HEK293 (cell line): Measurements from ENCODE around the gene CDH18.

Experiments
- CTCF ChIA-PET: fragments of 350-600 bp; formaldehyde crosslinking; extraction: SDS; loops from one replicate; lab custom pipeline; 2021; ENCODE audit warnings: antibody characterized with exemption; lab: Yijun Ruan, JAX
- POLR2A ChIA-PET: fragments of 300-600 bp; formaldehyde crosslinking; extraction: SDS; loops from one replicate; lab custom pipeline; 2020; ENCODE audit warnings: antibody characterized with exemption, inconsistent platforms; lab: Yijun Ruan, JAX
- H3K27ac ChIP-seq: fragments of 200-500 bp; sonication (Bioruptor generic); 2 replicates; pipeline ENCODE4 v1.5.1; 2014; ENCODE audit warnings: low read depth, low read length, control low read depth, inconsistent platforms; ENCODE audit errors: extremely low read depth
- H3K36me3 ChIP-seq, 2 experiments: fragments of 200-500 bp in 1 of 2; sonication (Bioruptor generic) in 1 of 2; 1 replicate in 1 of 2; 2 replicates in 1 of 2; pipeline ENCODE4 v1.5.1; 2014 to 2017; ENCODE audit warnings: inconsistent platforms in 2 of 2, low read length in 2 of 2; ENCODE audit not compliant: control insufficient read depth in 2 of 2, insufficient read depth in 1 of 2
- H3K4me1 ChIP-seq: fragments of 200-500 bp; sonication (Bioruptor generic); 2 replicates; pipeline ENCODE4 v1.5.1; 2014; ENCODE audit warnings: mild to moderate bottlenecking, low read length, inconsistent platforms; ENCODE audit not compliant: control insufficient read depth, insufficient read depth
- H3K4me3 ChIP-seq: 2 replicates; pipeline ENCODE4 v1.5.1; 2011; ENCODE audit warnings: low read depth, mild to moderate bottlenecking, control low read depth, low read length, moderate library complexity
- H3K9me3 ChIP-seq: fragments of 200-500 bp; sonication (Bioruptor generic); 2 replicates; pipeline ENCODE4 v1.5.1; 2014; ENCODE audit warnings: low read depth, low read length, inconsistent platforms; ENCODE audit not compliant: control insufficient read depth, insufficient read depth
- BCL11A ChIP-seq: fragments of 450-650 bp; formaldehyde crosslinking; IDR thresholded peaks from 2 replicates; pipeline ENCODE4 v1.5.1; 2016; ENCODE audit warnings: low read depth, missing biosample characterization, missing genetic modification characterization
- FEZF1 ChIP-seq: fragments of 450-650 bp; formaldehyde crosslinking; IDR thresholded peaks from 2 replicates; pipeline ENCODE4 v1.5.1; 2016; ENCODE audit warnings: missing biosample characterization, missing genetic modification characterization
- GLIS1 ChIP-seq: fragments of 450-650 bp; formaldehyde crosslinking; IDR thresholded peaks from 2 replicates; pipeline ENCODE4 v1.5.1; 2016; ENCODE audit warnings: missing biosample characterization, missing genetic modification characterization
- OSR2 ChIP-seq: fragments of 450-650 bp; formaldehyde crosslinking; IDR thresholded peaks from 2 replicates; pipeline ENCODE4 v1.5.1; 2016; ENCODE audit warnings: missing biosample characterization, missing genetic modification characterization
- SCRT2 ChIP-seq: fragments of 450-650 bp; formaldehyde crosslinking; IDR thresholded peaks from 2 replicates; pipeline ENCODE4 v1.5.1; 2016; ENCODE audit warnings: missing biosample characterization, missing genetic modification characterization
- TRIM28 ChIP-seq: IDR thresholded peaks from 2 replicates; pipeline ENCODE4 v1.6.1; 2011; ENCODE audit warnings: low read length, control low read depth, borderline replicate concordance
- ZBTB21 ChIP-seq: fragments of 450-650 bp; formaldehyde crosslinking; IDR thresholded peaks from 2 replicates; pipeline ENCODE4 v1.5.1; 2017; ENCODE audit warnings: missing biosample characterization, missing genetic modification characterization
- ZBTB26 ChIP-seq: fragments of 450-650 bp; formaldehyde crosslinking; optimal IDR thresholded peaks from 2 replicates; pipeline ENCODE3; 2016; ENCODE audit warnings: missing biosample characterization, mild to moderate bottlenecking, missing genetic modification characterization
- ZEB2 ChIP-seq: fragments of 450-650 bp; formaldehyde crosslinking; IDR thresholded peaks from 2 replicates; pipeline ENCODE4 v1.5.1; 2016; ENCODE audit warnings: missing biosample characterization, missing genetic modification characterization
- ZFP3 ChIP-seq: fragments of 450-650 bp; formaldehyde crosslinking; IDR thresholded peaks from 2 replicates; pipeline ENCODE4 v1.5.1; 2016; ENCODE audit warnings: low read depth, missing biosample characterization, missing genetic modification characterization
- ZFP69B ChIP-seq: fragments of 450-650 bp; formaldehyde crosslinking; IDR thresholded peaks from 2 replicates; pipeline ENCODE4 v1.5.1; 2016; ENCODE audit warnings: missing biosample characterization, missing genetic modification characterization
- ZNF132 ChIP-seq: fragments of 450-650 bp; formaldehyde crosslinking; IDR thresholded peaks from 2 replicates; pipeline ENCODE4 v1.5.1; 2017; ENCODE audit warnings: missing biosample characterization, missing genetic modification characterization, borderline replicate concordance
- ZNF138 ChIP-seq: fragments of 450-650 bp; formaldehyde crosslinking; IDR thresholded peaks from 2 replicates; pipeline ENCODE4 v1.5.1; 2016; ENCODE audit warnings: missing biosample characterization, missing genetic modification characterization, borderline replicate concordance
- ZNF148 ChIP-seq: fragments of 450-650 bp; formaldehyde crosslinking; IDR thresholded peaks from 2 replicates; pipeline ENCODE4 v1.5.0; 2017; ENCODE audit warnings: missing biosample characterization, missing genetic modification characterization, borderline replicate concordance
- ZNF155 ChIP-seq: fragments of 450-650 bp; formaldehyde crosslinking; IDR thresholded peaks from 2 replicates; pipeline ENCODE4 v1.5.1; 2016; ENCODE audit warnings: missing biosample characterization, missing genetic modification characterization
- ZNF16 ChIP-seq: fragments of 450-650 bp; formaldehyde crosslinking; IDR thresholded peaks from 2 replicates; pipeline ENCODE4 v1.5.1; 2016; ENCODE audit warnings: low read depth, missing biosample characterization, missing genetic modification characterization
- ZNF350 ChIP-seq: fragments of 450-650 bp; formaldehyde crosslinking; IDR thresholded peaks from 2 replicates; pipeline ENCODE4 v1.5.0; 2017; ENCODE audit warnings: missing biosample characterization, mild to moderate bottlenecking, missing genetic modification characterization
- ZNF366 ChIP-seq: fragments of 450-650 bp; formaldehyde crosslinking; conservative IDR thresholded peaks from 2 replicates; pipeline ENCODE4 v1.5.1; 2016; ENCODE audit warnings: missing biosample characterization, missing genetic modification characterization
- ZNF404 ChIP-seq: fragments of 450-650 bp; formaldehyde crosslinking; IDR thresholded peaks from 2 replicates; pipeline ENCODE4 v1.5.1; 2017; ENCODE audit warnings: missing biosample characterization, missing genetic modification characterization
- ZNF501 ChIP-seq: fragments of 450-650 bp; formaldehyde crosslinking; IDR thresholded peaks from 2 replicates; pipeline ENCODE4 v1.5.1; 2016; ENCODE audit warnings: missing biosample characterization, missing genetic modification characterization
- ZNF513 ChIP-seq: fragments of 450-650 bp; IDR thresholded peaks from 2 replicates; pipeline ENCODE4 v1.5.1; 2018; ENCODE audit warnings: missing biosample characterization, missing genetic modification characterization
- ZNF529 ChIP-seq: fragments of 450-650 bp; formaldehyde crosslinking; IDR thresholded peaks from 2 replicates; pipeline ENCODE4 v1.5.1; 2017; ENCODE audit warnings: missing genetic modification characterization, missing biosample characterization; ENCODE audit not compliant: insufficient replicate concordance
- ZNF792 ChIP-seq: fragments of 450-650 bp; formaldehyde crosslinking; IDR thresholded peaks from 2 replicates; pipeline ENCODE4 v1.5.1; 2016; ENCODE audit warnings: missing biosample characterization, missing genetic modification characterization
- ZNF837 ChIP-seq: fragments of 450-650 bp; formaldehyde crosslinking; IDR thresholded peaks from 2 replicates; pipeline ENCODE4 v1.5.1; 2016; ENCODE audit warnings: missing biosample characterization, missing genetic modification characterization

Gene CDH18

GRCh38 chr5:19770396-19770795 lies 217.6 kb downstream of the CDH18 start:
- TF ChIP-seq ZNF792 (no peak), ZNF350 (no peak), ZNF529 (tag by site-specific recombination) (no peak), ZEB2 (tag by site-specific recombination) (no peak), ZFP69B (tag by site-specific recombination) (no peak), BCL11A (tag by site-specific recombination) (no peak)
- Histone ChIP-seq H3K4me1 (no peaks in the 10 kb centered on the region), H3K27ac (no peak overlapping the region), H3K36me3 (no peaks in the 10 kb centered on the region), H3K9me3 (no peaks in the 10 kb centered on the region), H3K4me3 (no peak overlapping the region)
- ChIA-PET CTCF (no interaction called here), POLR2A (no interaction called here)

- Histone ChIP-seq H3K9me3 (no peaks in the 10 kb centered on the region), H3K4me3 (no peak overlapping the region), H3K4me1 (no peaks in the 10 kb centered on the region), H3K36me3 (no peaks in the 10 kb centered on the region), H3K27ac (no peak overlapping the region)
- CTCF ChIA-PET, result interaction anchor here (0.7 kb wide), 1 partner anchor 22 kb away, joined by 3 read pairs; no protein-coding TSS in a partner anchor
- no peak for TF ChIP-seq ZNF837 (tag by site-specific recombination)
- no peak for TF ChIP-seq ZNF404 (tag by site-specific recombination)
- POLR2A ChIA-PET, result no interaction called here
Measured at GRCh38 chr5:19767987-19768386, 220.0 kb downstream of the CDH18 start.

GRCh38 chr5:19753579-19753978 lies 234.4 kb downstream of the CDH18 start:
- H3K9me3 ChIP-seq, result no peaks in the 10 kb centered on the region
- no peaks in the 10 kb centered on the region for H3K4me1 ChIP-seq
- ChIA-PET CTCF (no interaction called here), POLR2A (no interaction called here)
- TF ChIP-seq ZNF366 (tag by site-specific recombination) (no peak), ZNF132 (tag by site-specific recombination) (no peak), GLIS1 (tag by site-specific recombination) (no peak)
- H3K36me3 ChIP-seq, result no peaks in the 10 kb centered on the region
- no peak overlapping the region for H3K4me3 ChIP-seq
- H3K27ac ChIP-seq, result no peak overlapping the region

- POLR2A ChIA-PET, result no interaction called here
- CTCF ChIA-PET, result no interaction called here
- Histone ChIP-seq H3K27ac (no peak overlapping the region), H3K4me1 (no peaks in the 10 kb centered on the region), H3K4me3 (no peak overlapping the region), H3K36me3 (no peaks in the 10 kb centered on the region), H3K9me3 (no peaks in the 10 kb centered on the region)
- no peak for TF ChIP-seq TRIM28
- TF ChIP-seq SCRT2 (tag by site-specific recombination), result no peak
- TF ChIP-seq ZNF155 (tag by site-specific recombination), result no peak
- TF ChIP-seq ZNF16 (tag by site-specific recombination), result no peak
- TF ChIP-seq ZFP3, result no peak
- no peak for TF ChIP-seq OSR2
- no peak for TF ChIP-seq ZNF148
- TF ChIP-seq ZBTB26 (tag by site-specific recombination), result no peak
- TF ChIP-seq ZNF138 (tag by site-specific recombination), result no peak
- TF ChIP-seq ZNF513 (tag by site-specific recombination), result no peak
- TF ChIP-seq ZNF501 (tag by site-specific recombination), result no peak
- TF ChIP-seq ZBTB21 (tag by site-specific recombination), result no peak
- TF ChIP-seq ZNF529 (tag by site-specific recombination), result no peak
- TF ChIP-seq FEZF1 (tag by site-specific recombination), result no peak
Measured at GRCh38 chr5:19751326-19751725, 236.7 kb downstream of the CDH18 start.
